ENCODE data around the gene MST1. TPM values are rescaled to one million over a fixed set of nuclear protein-coding genes. Genes with fewer than 3 reads are reported as not detected.

The MST1 gene
- total and polyA plus RNA-seq, 8 donors, result 17.2 to 150 (median 24.7) TPM

GRCh38 chr3:49652903-49653415 is 36.3 kb downstream of the MST1 start:
- WGBS, 2 donors, result 84 to 90% methylated on average over 21 of the region's 21 CpGs
- Histone ChIP-seq H3K9me3 (no peaks in the 10 kb centered on the region), H3K4me3 (no peak overlapping the region), H3K27ac (no peak overlapping the region), H3K27me3 (no peaks in the 10 kb centered on the region), H3K36me3 (no peaks in the 10 kb centered on the region), H3K4me1 (peaks cover 4 to 9% (median 8%) of the 10 kb centered on the region in 3 donors)
- FAIRE-seq (no peak), DNase-seq (peak in 1 of 6 donors; percentile 36), ATAC-seq (no peak)
- intact Hi-C loops (cut with DNase I), result loop anchor here in 2 of 3 donors (10.0 kb wide), 2 partner anchors 88 to 108 kb away; no protein-coding TSS in a partner anchor
- TF ChIP-seq CTCF (IDR thresholded peaks at IDR 0.05), result no peak

GRCh38 chr3:49652218-49652902 is 36.9 kb downstream of the MST1 start:
- 86 to 87% methylated on average over 33 to 36 of the region's 36 CpGs for WGBS, 2 donors

GRCh38 chr3:49650637-49651036 is 38.6 kb downstream of the MST1 start:
- no peak for DNase-seq
- intact Hi-C loops (cut with DNase I), result loop anchor here in 2 of 3 donors (10.0 kb wide), 2 partner anchors 86 to 106 kb away; no protein-coding TSS in a partner anchor

More at GRCh38 chr3:49652218-49652902, 36.9 kb downstream of the MST1 start:
- Histone ChIP-seq H3K4me1 (peaks cover 7 to 13% (median 9%) of the 10 kb centered on the region in 3 donors), H3K9me3 (no peaks in the 10 kb centered on the region), H3K27me3 (no peaks in the 10 kb centered on the region), H3K36me3 (no peaks in the 10 kb centered on the region), H3K4me3 (no peak overlapping the region), H3K27ac (no peak overlapping the region)
- TF ChIP-seq CTCF (IDR thresholded peaks at IDR 0.05), result no peak
- no peak for FAIRE-seq
- DNase-seq, result peak in 1 of 6 donors; percentile 14
- no peak for ATAC-seq
- intact Hi-C loops (cut with DNase I), result loop anchor here in 2 of 3 donors (10.0 kb wide), 2 partner anchors 88 to 108 kb away; no protein-coding TSS in a partner anchor

GRCh38 chr3:49650177-49650576 is 39.1 kb downstream of the MST1 start:
- no peaks in the 10 kb centered on the region for H3K27me3 ChIP-seq
- 79 to 86% methylated on average over 1 of the region's 1 CpG for WGBS, 2 donors
- peaks cover 7 to 13% (median 9%) of the 10 kb centered on the region in 3 donors for H3K4me1 ChIP-seq
- intact Hi-C loops (cut with DNase I), result loop anchor here in 2 of 3 donors (10.0 kb wide), 2 partner anchors 85 to 105 kb away; no protein-coding TSS in a partner anchor
- ATAC-seq, result no peak
- H3K4me3 ChIP-seq, result no peak overlapping the region
- no peak for FAIRE-seq
- TF ChIP-seq CTCF (IDR thresholded peaks at IDR 0.05), result no peak
- no peaks in the 10 kb centered on the region for H3K9me3 ChIP-seq
- no peaks in the 10 kb centered on the region for H3K36me3 ChIP-seq
- H3K27ac ChIP-seq, result no peak overlapping the region
- DNase-seq, result no peak

More at GRCh38 chr3:49650637-49651036, 38.6 kb downstream of the MST1 start:
- no peaks in the 10 kb centered on the region for H3K27me3 ChIP-seq
- H3K9me3 ChIP-seq, result no peaks in the 10 kb centered on the region
- peaks cover 7 to 13% (median 9%) of the 10 kb centered on the region in 3 donors for H3K4me1 ChIP-seq
- no peak for TF ChIP-seq CTCF (IDR thresholded peaks at IDR 0.05)
- no peak for FAIRE-seq
- no peak overlapping the region for H3K4me3 ChIP-seq
- ATAC-seq, result no peak
- 73 to 78% methylated on average over 8 of the region's 8 CpGs for WGBS, 2 donors
- no peaks in the 10 kb centered on the region for H3K36me3 ChIP-seq
- H3K27ac ChIP-seq, result no peak overlapping the region

Measured in pancreas (tissue), 10 donors.